GM11168 (cell line): ENCODE results near the gene SRSF4.
"Not testable (repeated sequence)": the region's sequence is repeated elsewhere in the genome, so short reads cannot be mapped to it uniquely, and the experiment has no call there.

Source experiments
- in situ Hi-C: fragments of 300-500 bp; cut with MboI; formaldehyde crosslinking; loops from one replicate; pipeline ENCODE4 v1.12.0; 2022; ENCODE audit warnings: low sequenced_read_pairs; ENCODE audit not compliant: unreplicated experiment

Gene SRSF4

GRCh38 chr1:29128739-29129138 lies 53.0 kb downstream of the SRSF4 start:
- in situ Hi-C loops = no loop called here

GRCh38 chr1:29126198-29126597 lies 55.5 kb downstream of the SRSF4 start:
- in situ Hi-C loops = no loop called here

DNA sequence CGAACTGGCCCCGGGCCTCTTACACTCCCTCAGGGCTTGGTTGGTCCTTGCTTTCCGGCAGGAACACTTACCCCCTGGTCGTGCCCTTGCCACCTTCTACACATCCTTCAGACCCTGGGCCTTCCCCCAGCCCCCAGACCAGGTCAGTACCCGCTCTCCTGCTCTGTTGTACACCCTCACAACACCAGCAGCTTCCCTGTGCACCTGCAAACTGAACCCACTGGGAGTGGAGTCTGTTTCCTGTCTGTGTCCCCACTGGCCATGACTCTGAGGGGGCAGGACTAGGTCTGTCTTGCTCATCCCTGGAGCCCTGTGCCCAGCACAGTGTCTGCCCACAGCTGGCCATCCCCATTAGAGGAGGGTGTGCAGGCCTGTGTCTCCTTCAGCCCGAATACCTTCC lies 55.9 kb downstream of the SRSF4 start:
- in situ Hi-C loops = no loop called here

DNA sequence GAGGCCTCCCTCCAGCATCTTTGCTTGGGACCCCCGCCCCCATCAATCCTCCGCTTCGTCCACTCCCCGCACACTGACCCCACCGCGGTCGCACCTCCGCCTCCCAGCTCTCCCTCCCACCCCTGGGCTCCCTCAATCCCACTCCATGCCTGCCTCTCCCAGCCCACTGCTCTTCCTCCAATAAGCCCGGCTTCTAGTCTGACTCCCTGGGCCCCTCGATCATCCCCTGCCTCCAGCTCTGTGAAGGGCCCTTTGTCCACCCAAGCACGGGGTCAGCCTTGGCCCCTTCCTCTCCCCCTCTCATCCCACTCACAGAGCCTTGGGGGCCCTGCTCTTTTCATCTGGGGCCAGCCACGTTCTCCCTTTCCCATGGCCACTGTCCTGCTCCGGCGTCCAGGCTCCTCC lies 56.5 kb downstream of the SRSF4 start:
- in situ Hi-C loops = no loop called here

DNA sequence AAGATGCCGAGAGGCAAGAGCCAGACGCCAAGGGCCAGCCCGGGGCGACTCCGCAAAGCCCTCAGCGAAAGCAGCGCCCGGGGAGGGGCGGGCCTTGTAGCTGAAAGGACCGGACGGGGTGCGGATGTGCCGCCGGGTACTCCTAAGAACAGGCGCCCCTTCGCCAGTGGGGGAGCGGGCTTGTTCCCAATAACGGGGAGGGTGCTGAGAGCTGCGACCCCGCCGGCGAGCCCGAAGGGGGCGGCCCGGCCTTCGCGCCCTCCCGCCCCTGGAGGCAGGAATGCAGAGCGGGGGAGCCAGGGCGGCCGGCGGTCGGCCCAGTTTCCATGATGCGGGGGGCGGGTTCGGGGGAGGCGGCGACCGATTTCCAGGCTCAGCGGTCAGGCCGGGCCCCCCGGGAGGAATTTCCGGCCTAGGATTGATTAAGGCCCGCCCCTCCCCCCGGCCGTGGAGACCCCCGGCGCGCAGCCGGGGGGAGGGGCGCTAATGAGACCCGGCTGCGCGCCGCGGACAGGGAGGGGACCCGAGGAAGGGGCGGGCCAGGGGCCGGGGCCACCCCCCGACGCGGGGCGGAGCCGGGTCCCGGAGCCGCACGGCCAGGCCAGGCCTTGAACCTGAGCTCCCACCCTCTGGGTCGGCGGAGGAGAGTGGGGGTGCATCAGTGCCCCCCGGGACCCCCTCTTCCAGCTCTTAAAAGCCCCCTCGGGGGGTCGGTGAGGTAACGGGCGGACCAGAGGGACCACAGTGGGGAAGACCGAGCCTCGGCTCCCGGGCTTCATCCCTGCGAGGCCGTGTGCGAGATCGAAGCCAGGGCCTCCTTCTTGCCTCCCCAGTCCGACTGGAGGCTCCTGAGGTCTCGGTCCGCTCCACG lies 57.1 kb downstream of the SRSF4 start:
- in situ Hi-C loops = no loop called here

DNA sequence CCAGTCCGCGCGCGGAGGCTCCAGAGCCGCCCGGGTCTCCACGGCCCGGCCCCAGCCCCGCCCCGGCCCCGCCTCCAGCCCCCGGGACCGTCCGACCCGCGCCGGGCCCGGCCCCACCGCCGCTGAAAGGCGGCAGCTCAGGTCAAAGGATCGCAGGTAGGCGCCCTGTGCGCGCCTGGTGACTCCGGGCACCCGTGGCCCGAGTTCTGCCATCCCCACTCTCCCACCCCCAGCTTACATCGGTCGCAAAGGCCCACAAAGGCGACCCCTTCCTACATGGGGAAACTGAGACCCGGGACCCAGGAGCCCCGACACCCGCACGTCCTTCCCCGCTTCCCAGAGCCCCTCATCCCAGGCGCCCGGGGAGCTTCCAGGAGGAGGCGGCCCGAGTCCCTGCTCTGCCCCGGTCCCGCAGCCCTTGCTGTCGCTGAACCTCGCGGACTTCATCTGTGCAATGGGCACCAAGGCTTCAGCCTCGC lies 57.8 kb downstream of the SRSF4 start, which contains the start of gene TMEM200B:
TMEM200B (minus strand) TSS at position 17 of the 479 bp plus-strand sequence. CDS start 2,075 bp downstream, outside the sequence.
- in situ Hi-C loops = no loop called here

DNA sequence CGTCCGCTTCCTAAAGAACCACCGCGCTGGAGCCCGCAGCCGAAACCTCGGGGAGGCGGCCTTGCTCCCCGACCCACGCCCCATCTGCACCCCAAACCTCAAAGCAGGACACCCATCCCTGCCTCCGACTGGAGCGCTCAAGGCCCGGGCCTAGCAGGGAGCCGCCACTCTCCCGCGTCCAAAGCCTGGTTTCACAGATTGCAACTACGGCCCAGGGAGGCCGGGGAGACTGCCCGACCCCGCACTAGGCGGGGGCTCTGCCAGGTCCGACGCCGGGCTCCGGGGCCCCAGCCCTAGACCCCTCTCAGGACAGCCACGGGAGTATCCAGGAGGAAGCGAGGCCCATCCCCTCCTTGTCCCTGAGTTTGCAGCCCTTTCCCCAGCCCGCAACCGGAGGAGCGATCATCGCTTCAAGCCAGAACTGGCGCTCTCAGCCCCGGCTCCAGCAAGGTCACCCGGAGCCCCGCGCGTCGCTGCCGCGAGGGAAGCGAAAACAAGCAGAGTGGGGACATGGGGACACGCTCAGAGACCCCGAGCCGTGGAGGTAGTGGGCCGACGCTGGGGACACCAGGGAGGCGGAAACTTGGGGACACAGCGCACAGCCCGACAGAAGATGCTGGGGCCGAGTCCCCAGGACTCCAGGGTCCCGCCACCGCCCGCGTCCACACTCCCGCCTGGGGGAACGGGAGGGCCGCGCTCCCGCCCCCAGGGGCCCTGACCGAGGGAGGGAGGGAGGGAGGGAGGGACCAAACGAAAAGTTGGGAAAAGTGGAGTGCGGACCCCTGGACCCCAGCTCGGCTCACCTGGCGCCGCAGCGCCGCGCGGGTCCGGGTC lies 58.4 kb downstream of the SRSF4 start:
- in situ Hi-C loops = no loop called here

DNA sequence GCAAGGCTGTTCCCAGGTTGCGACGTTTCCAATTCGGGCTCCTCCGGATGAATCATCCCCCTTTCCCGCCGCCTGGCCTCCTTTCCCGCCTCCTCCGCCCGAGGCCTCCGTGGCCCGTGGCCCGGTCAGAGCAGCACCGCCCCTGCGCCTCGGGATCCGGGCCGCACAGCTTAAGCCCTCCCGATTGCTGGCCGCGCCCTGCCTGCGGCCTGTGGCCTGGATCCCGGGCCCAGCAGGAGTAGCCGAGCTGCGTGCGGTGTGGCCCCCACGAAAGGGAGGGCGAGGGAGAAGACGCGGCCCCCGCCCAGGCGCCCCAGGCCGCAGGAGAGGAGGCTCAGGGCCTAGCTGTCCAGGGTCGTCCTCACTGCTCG lies 59.0 kb downstream of the SRSF4 start:
- in situ Hi-C loops = no loop called here

DNA sequence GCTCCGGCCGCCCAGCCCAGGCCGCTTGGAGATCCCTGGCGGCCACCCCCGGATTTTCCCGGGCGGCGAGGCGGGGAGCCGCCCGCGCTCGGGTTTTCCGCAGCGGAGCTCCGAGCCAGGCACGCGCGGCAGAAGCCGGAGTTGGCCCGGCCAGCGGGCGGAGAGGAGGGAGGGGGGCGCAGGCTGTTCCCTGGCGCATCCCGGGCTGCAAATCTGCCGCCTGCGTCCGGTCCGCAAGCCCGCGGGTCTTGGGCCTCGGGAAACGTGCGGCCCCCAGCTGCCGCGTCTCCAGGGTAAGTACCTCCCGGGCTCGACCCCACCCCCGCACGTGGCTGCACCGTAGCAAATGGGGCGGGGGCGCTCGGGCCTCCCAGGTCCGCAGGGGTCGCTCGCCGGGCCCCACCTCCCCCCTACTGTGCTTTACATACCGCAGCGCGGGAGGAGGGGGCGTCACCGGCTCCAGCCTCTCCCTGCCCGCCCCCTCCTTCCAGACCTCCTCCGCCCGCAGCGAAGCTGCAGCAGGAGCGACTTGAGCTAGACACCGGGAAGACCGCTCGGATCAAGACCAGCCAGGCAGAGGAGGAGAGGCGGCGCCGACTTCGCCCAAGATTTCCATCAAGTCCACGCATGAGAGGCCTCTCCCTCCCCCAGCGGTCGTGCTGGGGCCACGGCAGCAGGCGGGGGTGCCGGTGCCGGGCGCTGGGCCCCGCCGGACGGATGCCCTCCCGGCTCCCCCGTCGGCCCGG lies 59.6 kb downstream of the SRSF4 start:
- in situ Hi-C loops = no loop called here

DNA sequence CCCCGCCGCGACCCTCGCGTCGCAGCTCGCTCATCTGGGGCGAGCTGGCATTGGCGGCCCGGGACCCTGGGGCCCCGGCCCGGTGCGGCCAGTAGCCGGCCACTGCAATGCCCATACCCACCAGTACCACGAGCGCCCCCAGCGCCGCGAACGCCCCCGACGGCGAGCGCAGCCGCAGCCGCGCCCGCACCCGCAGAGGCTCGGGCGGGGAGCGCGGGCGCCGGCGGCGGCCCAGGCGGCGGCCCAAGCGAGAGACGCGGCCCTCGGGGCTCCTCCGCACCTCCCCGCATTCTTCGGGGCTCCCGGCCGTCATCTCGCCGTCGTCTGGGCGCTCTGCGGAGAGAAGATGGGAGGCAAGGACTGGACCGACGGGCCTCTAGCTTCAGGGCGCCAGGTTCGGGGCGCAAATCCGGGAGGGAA lies 60.2 kb downstream of the SRSF4 start:
- in situ Hi-C loops = no loop called here

- in situ Hi-C loops = no loop called here
These were observed 60.7 kb downstream of the SRSF4 start for GRCh38 chr1:29120947-29121485.

DNA sequence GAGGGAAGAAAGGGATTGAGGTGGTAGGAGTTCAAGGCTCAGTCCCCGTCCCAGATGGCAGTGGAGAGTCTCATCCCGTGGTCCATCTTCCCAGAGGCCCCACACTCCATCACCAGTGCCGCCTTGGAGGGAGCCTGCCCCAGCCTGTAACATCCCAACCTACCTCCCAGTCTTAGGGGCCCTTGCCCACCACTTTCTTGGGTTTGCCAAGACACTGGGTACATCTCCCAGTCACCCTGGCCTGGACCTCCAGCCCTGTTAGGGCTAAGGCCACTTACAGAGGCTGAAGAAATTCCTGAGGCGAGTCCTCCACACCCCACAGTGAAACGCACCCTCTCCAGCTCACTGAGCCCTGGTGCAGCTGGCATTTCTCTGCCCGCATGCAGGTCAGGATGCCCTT lies 61.3 kb downstream of the SRSF4 start:
- in situ Hi-C loops = no loop called here

- in situ Hi-C loops = no loop called here
These were observed 62.4 kb downstream of the SRSF4 start for GRCh38 chr1:29119121-29119929.

DNA sequence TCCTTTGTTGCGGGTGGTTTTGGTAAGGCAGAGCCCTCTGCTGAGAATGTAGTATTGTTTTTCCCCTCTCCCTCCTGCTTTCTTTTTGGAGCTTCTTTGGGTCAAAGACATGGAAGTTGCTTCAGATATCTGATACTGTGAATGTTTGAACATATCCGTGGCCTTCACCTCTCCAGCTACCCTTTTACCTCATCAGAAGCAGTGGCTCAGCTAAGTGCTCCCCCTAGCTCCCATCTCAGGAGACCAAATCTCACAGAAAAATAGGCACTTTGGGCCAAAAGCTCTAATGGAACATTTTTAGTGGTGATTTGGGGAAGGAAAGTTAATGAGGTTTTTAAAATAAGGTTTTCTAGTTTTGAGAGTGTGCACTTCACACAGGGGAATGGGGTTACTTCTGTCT lies 64.3 kb downstream of the SRSF4 start:
- in situ Hi-C loops = no loop called here

GRCh38 chr1:29114654-29115053 lies 67.0 kb downstream of the SRSF4 start:
- in situ Hi-C loops = no loop called here

DNA sequence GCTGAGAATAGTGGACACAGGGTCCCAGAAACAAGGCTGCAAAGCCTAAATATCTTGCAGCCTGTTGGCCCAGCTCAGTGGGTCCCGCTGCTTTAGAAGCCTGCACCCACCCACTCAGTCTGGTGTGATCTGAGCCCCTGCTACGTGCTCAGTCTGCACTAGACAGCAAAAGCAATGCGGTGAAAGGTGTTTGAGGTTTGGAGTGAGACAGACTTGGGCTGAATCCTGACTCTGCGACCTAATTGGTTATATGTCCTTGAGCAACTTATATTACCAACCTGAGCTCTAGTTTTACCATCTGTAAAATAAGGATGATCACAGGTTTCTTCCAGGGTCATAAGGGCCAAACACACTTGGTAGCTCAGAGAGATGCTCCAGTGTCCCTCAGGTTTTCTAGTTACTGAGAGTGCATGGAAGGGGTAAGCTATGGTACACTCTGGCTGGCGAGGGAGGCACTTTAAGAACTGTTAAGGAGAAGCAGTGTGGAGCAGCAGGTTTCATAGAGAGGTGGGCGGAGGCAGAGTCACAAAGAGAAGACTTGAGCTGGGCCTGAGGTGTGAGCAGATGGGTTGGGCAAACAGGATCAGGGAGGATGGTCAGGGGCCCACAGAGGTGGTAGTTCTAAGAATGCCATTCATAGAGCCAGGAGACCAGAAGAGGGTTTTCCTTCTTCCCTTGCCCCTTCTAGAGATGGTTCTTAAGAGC lies 68.1 kb downstream of the SRSF4 start:
- in situ Hi-C loops = no loop called here

DNA sequence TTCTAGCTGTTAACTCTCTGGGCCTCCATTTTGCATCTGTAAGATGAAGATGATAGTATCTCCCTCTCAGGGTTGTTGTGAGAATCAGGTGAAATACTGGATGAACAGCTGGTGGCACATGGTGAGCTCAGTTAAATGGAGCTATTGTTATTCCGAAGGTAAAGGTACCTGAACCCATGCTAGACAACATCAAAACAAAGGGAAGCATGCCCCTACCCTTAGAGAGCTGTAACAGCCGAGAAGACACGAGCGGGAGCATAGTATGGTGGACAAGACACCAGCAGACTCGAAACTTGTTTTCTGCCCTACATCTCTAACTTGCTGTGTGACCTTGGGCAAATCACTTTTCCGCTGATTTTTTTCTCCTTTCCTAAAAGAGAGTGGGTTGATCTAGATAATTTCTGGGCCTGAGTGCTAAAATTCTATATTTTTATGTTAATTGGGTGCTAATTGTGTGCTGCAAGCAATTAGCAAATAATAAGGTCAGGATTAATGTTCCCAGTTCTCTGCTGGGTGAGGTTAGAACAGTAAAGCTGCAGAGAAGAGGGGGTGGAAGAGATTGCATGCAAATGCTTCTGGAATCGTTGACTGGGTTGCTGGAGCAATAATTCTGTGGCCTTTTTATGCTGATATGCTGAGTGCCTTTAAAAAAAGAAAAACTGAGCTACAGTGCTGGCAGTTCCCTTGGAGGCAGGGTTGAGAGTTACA lies 68.8 kb downstream of the SRSF4 start:
- in situ Hi-C loops = no loop called here

GRCh38 chr1:29108041-29108440 lies 73.7 kb downstream of the SRSF4 start:
- in situ Hi-C loops = not testable (repeated sequence)
